A673 (cell line): Measurements from ENCODE around the gene TAAR1.

ENCODE experiments used
- EZH2 ChIP-seq: fragments of 200-600 bp; sonication (generic); IDR thresholded peaks from 2 replicates; pipeline ENCODE4 v1.6.1; 2017; ENCODE audit warnings: borderline replicate concordance, low read depth, mild to moderate bottlenecking, mixed read lengths, antibody characterized with exemption, low read length; ENCODE audit not compliant: poor library complexity, severe bottlenecking
- TF ChIP-seq, protein P1 (sequence below): fragments of 300-800, 200-600 bp; sonication (generic); conservative IDR thresholded peaks from 2 replicates; pipeline ENCODE4 v1.5.1; 2017; ENCODE audit warnings: low read depth, mild to moderate bottlenecking, antibody characterized with exemption, low read length, moderate library complexity, mixed read lengths

DNA sequence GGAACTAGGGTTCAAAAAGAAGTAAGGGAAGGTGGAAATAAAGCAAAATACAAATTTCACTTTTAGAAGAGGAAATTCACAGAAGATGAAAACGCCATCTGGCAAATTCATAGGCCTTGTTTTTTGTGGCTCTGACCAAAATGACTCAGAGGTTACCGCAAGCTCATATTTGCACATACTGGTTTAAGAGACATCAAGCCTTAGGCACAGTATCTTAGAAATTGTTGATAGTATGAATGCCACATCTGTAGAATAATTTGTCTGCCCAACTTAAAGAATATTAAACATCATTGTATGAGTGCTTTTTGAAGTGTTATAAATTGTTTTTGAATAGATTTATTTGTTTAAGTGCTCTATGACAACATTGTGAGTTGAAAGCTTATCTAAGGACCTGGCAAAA is 10.6 kb downstream of the TAAR1 start:
- TF ChIP-seq, protein P1, sequence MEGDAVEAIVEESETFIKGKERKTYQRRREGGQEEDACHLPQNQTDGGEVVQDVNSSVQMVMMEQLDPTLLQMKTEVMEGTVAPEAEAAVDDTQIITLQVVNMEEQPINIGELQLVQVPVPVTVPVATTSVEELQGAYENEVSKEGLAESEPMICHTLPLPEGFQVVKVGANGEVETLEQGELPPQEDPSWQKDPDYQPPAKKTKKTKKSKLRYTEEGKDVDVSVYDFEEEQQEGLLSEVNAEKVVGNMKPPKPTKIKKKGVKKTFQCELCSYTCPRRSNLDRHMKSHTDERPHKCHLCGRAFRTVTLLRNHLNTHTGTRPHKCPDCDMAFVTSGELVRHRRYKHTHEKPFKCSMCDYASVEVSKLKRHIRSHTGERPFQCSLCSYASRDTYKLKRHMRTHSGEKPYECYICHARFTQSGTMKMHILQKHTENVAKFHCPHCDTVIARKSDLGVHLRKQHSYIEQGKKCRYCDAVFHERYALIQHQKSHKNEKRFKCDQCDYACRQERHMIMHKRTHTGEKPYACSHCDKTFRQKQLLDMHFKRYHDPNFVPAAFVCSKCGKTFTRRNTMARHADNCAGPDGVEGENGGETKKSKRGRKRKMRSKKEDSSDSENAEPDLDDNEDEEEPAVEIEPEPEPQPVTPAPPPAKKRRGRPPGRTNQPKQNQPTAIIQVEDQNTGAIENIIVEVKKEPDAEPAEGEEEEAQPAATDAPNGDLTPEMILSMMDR = no peak
- TF ChIP-seq EZH2 = no peak
